Fibroblast of skin of scalp (primary cell): ENCODE measurements around the gene MGMT.

Experiments
- DNase-seq: peaks from one replicate; pipeline ENCODE4 v3.0.0-alpha.2; 2013

The MGMT gene

DNA sequence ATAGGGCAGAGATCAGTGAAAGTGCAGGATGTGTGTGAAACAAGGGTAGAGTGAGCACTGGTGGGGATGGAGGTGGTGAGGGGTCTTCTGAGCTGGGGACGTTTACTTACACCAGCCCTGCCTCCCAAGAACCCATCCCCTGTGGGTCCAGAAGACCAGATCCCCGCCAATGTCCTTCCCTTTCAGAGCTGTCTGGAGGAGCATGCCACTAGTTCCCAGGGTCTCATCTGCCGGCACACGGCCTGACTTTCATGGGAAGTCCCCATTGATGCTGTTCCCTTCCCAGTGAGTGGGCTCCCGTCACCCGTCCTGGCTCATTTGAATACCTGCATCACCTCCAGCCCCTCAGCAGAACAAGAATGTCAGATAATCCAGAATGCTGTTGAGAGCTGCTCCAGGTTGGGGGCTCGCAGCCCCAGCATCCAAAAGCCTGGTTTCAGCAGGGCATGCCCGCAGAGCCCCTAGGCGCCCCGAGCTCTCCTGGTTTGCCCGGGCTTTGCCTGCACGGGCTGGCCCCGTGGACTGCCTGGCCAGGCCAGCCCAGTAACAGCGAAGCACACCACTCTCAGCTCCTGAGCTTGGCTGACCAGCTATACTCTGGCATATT lies 246.7 kb downstream of the MGMT start:
- DNase-seq = no peak

DNA sequence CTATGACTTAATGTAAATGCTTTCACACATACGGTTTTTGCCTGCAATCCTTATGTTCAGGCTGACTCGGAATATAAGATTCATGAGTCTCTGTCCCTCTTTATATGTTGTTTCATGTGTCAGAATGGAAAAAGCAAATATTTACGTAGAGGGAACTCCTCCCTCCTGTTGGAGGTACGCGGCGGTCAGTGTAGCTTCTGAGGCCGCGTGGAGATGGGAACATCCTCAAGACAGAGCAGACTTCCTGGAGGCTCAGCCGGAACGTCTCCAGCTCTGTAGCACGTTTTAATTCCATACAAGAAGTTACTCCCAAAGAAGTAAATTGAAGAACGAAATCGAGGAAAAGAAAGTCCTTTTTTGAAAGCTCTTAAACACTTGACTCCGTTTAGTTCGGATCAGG lies 248.8 kb downstream of the MGMT start:
- DNase-seq = no peak

DNA sequence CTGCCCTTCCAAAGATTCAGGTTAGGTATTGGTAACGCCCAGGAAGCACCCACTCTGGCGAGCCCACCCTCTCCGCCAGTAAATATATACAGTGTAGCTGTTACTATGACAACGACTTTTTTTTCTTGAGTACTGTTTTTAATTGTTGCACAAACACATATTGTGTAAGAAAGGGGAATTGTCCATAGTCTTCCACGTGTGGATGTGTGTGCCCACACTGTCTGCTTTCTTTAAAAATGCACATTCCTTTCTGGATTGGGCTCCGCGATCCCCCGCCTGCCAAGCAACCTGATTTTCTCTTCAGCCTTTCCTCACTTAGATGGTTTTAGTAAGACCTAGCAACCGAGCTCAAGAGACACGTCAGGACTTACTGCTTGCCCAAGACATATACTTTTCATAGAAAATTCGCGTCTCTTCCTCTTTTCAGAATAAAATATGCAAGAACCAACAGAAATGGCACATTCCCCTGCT lies 249.2 kb downstream of the MGMT start:
- no peak for DNase-seq

GRCh38 chr10:129716881-129717280 lies 249.8 kb downstream of the MGMT start:
- no peak for DNase-seq

- DNase-seq = no peak
These were observed 250.9 kb downstream of the MGMT start for GRCh38 chr10:129717816-129718547.

GRCh38 chr10:129718548-129719414 lies 251.7 kb downstream of the MGMT start:
- DNase-seq = no peak

DNA sequence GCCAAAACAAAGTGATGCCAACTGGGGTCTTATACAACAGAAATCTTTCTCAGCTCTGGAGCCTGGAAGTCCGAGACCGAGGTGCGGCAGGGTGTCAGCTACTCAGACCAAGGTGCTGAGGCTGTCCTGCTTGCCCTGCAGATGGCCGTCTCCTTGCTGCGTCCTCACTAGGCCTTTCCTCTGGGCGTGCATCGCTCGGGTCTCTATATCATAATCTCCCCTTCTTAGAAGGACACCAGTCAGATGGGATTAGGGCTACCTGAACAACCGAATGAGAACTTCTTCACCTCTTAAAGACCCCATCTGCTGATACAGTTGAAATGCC lies 252.3 kb downstream of the MGMT start:
- DNase-seq = no peak

- no peak for DNase-seq
These were observed 253.0 kb downstream of the MGMT start for GRCh38 chr10:129719889-129720590.

- DNase-seq = no peak
These were observed 258.0 kb downstream of the MGMT start for GRCh38 chr10:129725011-129725410.

DNA sequence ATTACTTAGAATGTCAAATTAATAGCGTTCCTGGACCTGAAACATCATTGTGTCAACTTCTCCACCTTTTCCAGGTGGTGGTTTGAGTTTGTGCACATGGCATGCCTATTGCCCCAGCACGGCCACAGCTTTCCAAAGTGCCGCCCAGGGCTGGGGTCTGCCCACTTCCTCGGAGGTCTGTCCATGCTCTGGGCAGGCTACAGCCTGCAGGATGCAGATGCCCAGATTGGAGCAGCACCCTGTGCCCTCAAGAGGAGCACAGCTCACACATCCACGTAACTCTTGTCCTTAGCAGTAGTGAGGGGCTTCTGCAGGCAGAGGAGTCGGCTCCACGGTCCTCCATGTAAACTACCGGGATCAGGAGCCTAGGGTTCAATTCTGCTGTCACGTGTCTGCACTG lies 258.4 kb downstream of the MGMT start:
- DNase-seq = no peak

- DNase-seq = no peak
These were observed 259.0 kb downstream of the MGMT start for GRCh38 chr10:129725890-129726631.

- DNase-seq = no peak
These were observed 260.0 kb downstream of the MGMT start for GRCh38 chr10:129727071-129727470.

DNA sequence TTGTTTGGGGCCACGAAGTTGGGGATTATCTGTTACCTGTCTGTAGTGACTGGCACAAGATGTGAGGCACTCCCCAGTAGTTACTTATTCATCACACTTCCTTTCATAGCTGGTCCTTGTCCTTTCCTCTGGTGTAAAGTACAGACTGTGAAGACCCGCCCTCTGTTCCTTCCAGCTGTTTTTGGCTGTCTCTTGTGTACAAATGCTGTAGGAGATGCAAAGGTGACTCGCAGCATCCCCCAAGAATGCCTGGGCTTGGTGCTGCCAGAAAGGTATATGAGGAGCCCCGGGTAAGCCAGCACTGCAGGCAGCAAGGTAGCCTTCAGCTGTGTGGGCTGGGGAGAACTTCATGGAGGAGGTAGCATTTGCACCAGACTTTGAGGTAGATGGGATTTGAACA lies 260.5 kb downstream of the MGMT start:
- no peak for DNase-seq

GRCh38 chr10:129728246-129728820 lies 261.3 kb downstream of the MGMT start:
- DNase-seq = no peak

DNA sequence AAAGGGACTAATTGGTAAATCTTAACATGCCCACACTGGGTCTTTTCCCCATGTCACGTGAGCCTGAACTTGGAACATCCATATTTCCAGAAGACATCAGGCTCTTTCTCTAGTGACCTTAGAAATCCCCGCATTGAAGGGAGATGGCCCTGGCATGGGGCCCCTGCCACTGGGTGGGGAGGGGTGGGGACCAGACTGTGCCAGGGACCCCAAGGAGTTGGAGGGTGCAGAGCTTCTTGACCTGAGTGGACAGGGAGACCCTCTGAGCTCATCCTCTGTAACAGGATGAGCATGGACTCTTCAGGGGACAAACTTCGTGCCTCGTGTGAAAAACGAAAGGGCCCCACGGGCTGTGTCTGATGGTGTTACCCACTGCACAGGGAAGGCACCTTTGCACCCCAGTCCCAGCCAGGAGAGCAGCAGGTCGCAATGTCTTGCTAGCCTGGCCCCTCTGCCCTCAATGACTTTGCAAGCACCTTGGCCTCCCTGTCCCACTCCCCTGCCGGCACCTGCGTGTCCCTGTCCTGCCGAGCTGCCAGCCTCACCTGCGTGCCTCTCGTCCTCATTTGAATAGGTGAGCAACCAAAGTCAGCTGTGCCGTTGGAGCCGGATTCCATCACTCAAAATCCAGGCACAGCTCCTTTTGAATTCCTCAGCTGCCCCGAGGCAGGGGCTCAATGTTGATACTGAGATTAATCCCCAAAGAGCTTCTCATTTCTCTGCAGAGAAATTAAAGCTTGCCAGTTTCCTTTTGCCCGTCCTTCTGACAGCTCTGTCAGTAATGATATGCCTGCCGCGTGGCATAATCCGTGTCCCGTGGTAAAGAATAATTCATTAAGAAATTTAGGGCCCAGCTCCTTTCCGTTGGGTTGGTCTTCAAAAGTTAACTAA lies 262.1 kb downstream of the MGMT start:
- no peak for DNase-seq

GRCh38 chr10:129730272-129730992 lies 263.4 kb downstream of the MGMT start:
- no peak for DNase-seq

GRCh38 chr10:129730993-129731325 lies 263.9 kb downstream of the MGMT start:
- no peak for DNase-seq

- no peak for DNase-seq
These were observed 273.7 kb downstream of the MGMT start for GRCh38 chr10:129740532-129741279.

GRCh38 chr10:129741280-129741977 lies 274.4 kb downstream of the MGMT start:
- no peak for DNase-seq
